ENCODE data around the gene ZC3H14. TPM values are rescaled to one million over a fixed set of nuclear protein-coding genes. Genes with fewer than 3 reads are reported as not detected.

Gene ZC3H14
- polyA plus RNA-seq, 3 donors, result 18.9 to 30.2 (median 27.1) TPM

- Mint-ChIP-seq H3K4me1 (peaks cover 9% of the 10 kb centered on the region), H3K36me3 (peaks cover 73 to 74% of the 10 kb centered on the region in 2 donors), H3K9me3 (peaks cover 0 to 1% (median 0%) of the 10 kb centered on the region in 7 donors), H3K4me3 (no peak overlapping the region), H3K27ac (peak overlapping the region in 1 of 7 donors; percentile 7), H3K27me3 (ENCODE audit: low read depth in 3 of 3) (no peaks in the 10 kb centered on the region)
- H3K4me1 ChIP-seq (ENCODE audit: control insufficient read depth in 1 of 2, insufficient read depth in 2 of 2, low read length in 2 of 2), result peaks cover 6 to 10% of the 10 kb centered on the region in 2 donors
- WGBS (ENCODE audit: insufficient coverage), result no CpG with 5 or more reads among the region's 1 CpG
- no peak overlapping the region for H2AFZ ChIP-seq (ENCODE audit: insufficient read depth, low read depth, low read length, poor library complexity, severe bottlenecking)
- H3K27ac ChIP-seq (ENCODE audit: low read depth in 1 of 2, low read length in 2 of 2), result no peak overlapping the region
- peaks cover 57 to 69% of the 10 kb centered on the region in 2 donors for H3K36me3 ChIP-seq (replicated peaks in 1 of 2; ENCODE audit: control insufficient read depth in 1 of 2, insufficient read depth in 2 of 2, low read length in 2 of 2)
- H3K4me2 ChIP-seq (replicated peaks; ENCODE audit: extremely low read depth, low read length, poor library complexity, severe bottlenecking), result no peak overlapping the region
- intact Hi-C loops (cut with micrococcal nuclease), result no loop called here
- H3K27me3 ChIP-seq (ENCODE audit: control insufficient read depth in 2 of 2, insufficient read depth in 2 of 2, low read length in 2 of 2), result no peaks in the 10 kb centered on the region
- TF ChIP-seq, protein P1, sequence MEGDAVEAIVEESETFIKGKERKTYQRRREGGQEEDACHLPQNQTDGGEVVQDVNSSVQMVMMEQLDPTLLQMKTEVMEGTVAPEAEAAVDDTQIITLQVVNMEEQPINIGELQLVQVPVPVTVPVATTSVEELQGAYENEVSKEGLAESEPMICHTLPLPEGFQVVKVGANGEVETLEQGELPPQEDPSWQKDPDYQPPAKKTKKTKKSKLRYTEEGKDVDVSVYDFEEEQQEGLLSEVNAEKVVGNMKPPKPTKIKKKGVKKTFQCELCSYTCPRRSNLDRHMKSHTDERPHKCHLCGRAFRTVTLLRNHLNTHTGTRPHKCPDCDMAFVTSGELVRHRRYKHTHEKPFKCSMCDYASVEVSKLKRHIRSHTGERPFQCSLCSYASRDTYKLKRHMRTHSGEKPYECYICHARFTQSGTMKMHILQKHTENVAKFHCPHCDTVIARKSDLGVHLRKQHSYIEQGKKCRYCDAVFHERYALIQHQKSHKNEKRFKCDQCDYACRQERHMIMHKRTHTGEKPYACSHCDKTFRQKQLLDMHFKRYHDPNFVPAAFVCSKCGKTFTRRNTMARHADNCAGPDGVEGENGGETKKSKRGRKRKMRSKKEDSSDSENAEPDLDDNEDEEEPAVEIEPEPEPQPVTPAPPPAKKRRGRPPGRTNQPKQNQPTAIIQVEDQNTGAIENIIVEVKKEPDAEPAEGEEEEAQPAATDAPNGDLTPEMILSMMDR (IDR thresholded peaks at IDR 0.05), result no peak
- no peak for DNase-seq
- no peaks in the 10 kb centered on the region for H3K9me3 ChIP-seq (replicated peaks in 1 of 2; ENCODE audit: control insufficient read depth in 1 of 2, insufficient read depth in 1 of 2, low read length in 2 of 2)
- no peaks in the 10 kb centered on the region for H4K20me1 ChIP-seq (ENCODE audit: insufficient read depth, low read length)
- no peak overlapping the region for H3K9ac ChIP-seq (ENCODE audit: insufficient read depth, low read length, poor library complexity, severe bottlenecking)
- no peaks in the 10 kb centered on the region for H3K79me2 ChIP-seq (ENCODE audit: insufficient read depth, low read length)
- no peak overlapping the region for H3K4me3 ChIP-seq (replicated peaks in 1 of 3; ENCODE audit: low read depth in 2 of 3, low read length in 3 of 3)
Observed at GRCh38 chr14:88611878-88612277, 49.0 kb downstream of the ZC3H14 start.

GRCh38 chr14:88612981-88613380, 50.1 kb downstream of the ZC3H14 start:
- Mint-ChIP-seq H3K9me3 (peaks cover 0 to 1% (median 0%) of the 10 kb centered on the region in 7 donors), H3K4me1 (peaks cover 9% of the 10 kb centered on the region), H3K27me3 (ENCODE audit: low read depth in 3 of 3) (peaks cover 0 to 2% (median 0%) of the 10 kb centered on the region in 3 donors), H3K36me3 (peaks cover 62 to 63% of the 10 kb centered on the region in 2 donors), H3K27ac (no peak overlapping the region), H3K4me3 (no peak overlapping the region)
- TF ChIP-seq, protein P1 (IDR thresholded peaks at IDR 0.05), result no peak
- no peak overlapping the region for H3K4me2 ChIP-seq (replicated peaks; ENCODE audit: extremely low read depth, low read length, poor library complexity, severe bottlenecking)
- no peak for DNase-seq
- no peaks in the 10 kb centered on the region for H3K9me3 ChIP-seq (replicated peaks in 1 of 2; ENCODE audit: control insufficient read depth in 1 of 2, insufficient read depth in 1 of 2, low read length in 2 of 2)
- H3K79me2 ChIP-seq (ENCODE audit: insufficient read depth, low read length), result no peaks in the 10 kb centered on the region
- H3K9ac ChIP-seq (ENCODE audit: insufficient read depth, low read length, poor library complexity, severe bottlenecking), result no peak overlapping the region
- intact Hi-C loops (cut with micrococcal nuclease), result no loop called here
- H4K20me1 ChIP-seq (ENCODE audit: insufficient read depth, low read length), result no peaks in the 10 kb centered on the region
- WGBS (ENCODE audit: insufficient coverage), result no CpG with 5 or more reads among the region's 4 CpGs
- H2AFZ ChIP-seq (ENCODE audit: insufficient read depth, low read depth, low read length, poor library complexity, severe bottlenecking), result no peak overlapping the region
- H3K27me3 ChIP-seq (ENCODE audit: control insufficient read depth in 2 of 2, insufficient read depth in 2 of 2, low read length in 2 of 2), result no peaks in the 10 kb centered on the region
- H3K36me3 ChIP-seq (replicated peaks in 1 of 2; ENCODE audit: control insufficient read depth in 1 of 2, insufficient read depth in 2 of 2, low read length in 2 of 2), result peaks cover 47 to 58% of the 10 kb centered on the region in 2 donors
- no peak overlapping the region for H3K4me3 ChIP-seq (replicated peaks in 1 of 3; ENCODE audit: low read depth in 2 of 3, low read length in 3 of 3)
- no peak overlapping the region for H3K27ac ChIP-seq (ENCODE audit: low read depth in 1 of 2, low read length in 2 of 2)
- H3K4me1 ChIP-seq (ENCODE audit: control insufficient read depth in 1 of 2, insufficient read depth in 2 of 2, low read length in 2 of 2), result peaks cover 6 to 10% of the 10 kb centered on the region in 2 donors
